Psoas muscle (tissue), 8 donors: ENCODE results near the gene TGFBR2. TPM values are rescaled to one million over a fixed set of nuclear protein-coding genes. Genes with fewer than 3 reads are reported as not detected.

ENCODE experiments used
- ATAC-seq, 4 donors: fragments of 200-7000 bp; cut with Tn5 transposase; one replicate each; pipeline ENCODE4 v1.9.1; 2020; ENCODE audit warnings: moderate library complexity in 3 of 4, mild to moderate bottlenecking in 2 of 4
- DNase-seq, 2 donors: peaks; one replicate each; pipeline ENCODE4 v3.0.0-alpha.2; 2020
- H3K27ac ChIP-seq: fragments of 200-600 bp; one replicate; pipeline ENCODE4 v1.8.0; 2022
- H3K27me3 ChIP-seq, 3 donors: fragments of 200-600 bp in 1 of 3; one replicate each; pipeline versions ENCODE4 v1.6.1 to v1.8.0; 2013 to 2022; ENCODE audit warnings: low read length in 2 of 3, mild to moderate bottlenecking in 2 of 3, moderate library complexity in 1 of 3; ENCODE audit not compliant: insufficient read depth in 3 of 3
- H3K36me3 ChIP-seq, 2 donors: fragments of 200-600 bp in 1 of 2; one replicate each; pipeline versions ENCODE4 v1.6.1 to v1.8.0; 2013 to 2022; ENCODE audit warnings: low read depth in 1 of 2, mild to moderate bottlenecking in 1 of 2, moderate library complexity in 1 of 2; ENCODE audit not compliant: insufficient read depth in 1 of 2
- H3K4me1 ChIP-seq: fragments of 200-600 bp; one replicate; pipeline ENCODE4 v1.8.0; 2022
- H3K4me3 ChIP-seq: fragments of 200-600 bp; one replicate; pipeline ENCODE4 v1.8.0; 2022; ENCODE audit warnings: mild to moderate bottlenecking
- H3K9me3 ChIP-seq: fragments of 200-600 bp; one replicate; pipeline ENCODE4 v1.8.0; 2022
- CTCF ChIP-seq: fragments of 200-600 bp; IDR thresholded peaks from one replicate; pipeline ENCODE4 v1.8.0; 2022; ENCODE audit warnings: antibody characterized with exemption
- whole genome bisulfite sequencing, 3 donors: extraction: QIAGEN DNeasy Blood & Tissue Kit; methylation state at CpG; one replicate each; pipeline versions ENCODE4 v1.1.6 to v1.1.7; 2013; 5-methylcytosine and 5-hydroxymethylcytosine counted together
- intact Hi-C, 2 donors: fragments of 100-400 bp; cut with DNase I; formaldehyde crosslinking; loops; one replicate each; pipeline versions ENCODE4 v1.11.0 to v1.14.2; 2022
- polyA plus RNA-seq, 3 donors: library from polyadenylated mRNA; stranded (reverse); fragments of 200-250 nt; gene quantifications; one replicate each; pipeline ENCODE4 v1.2.3, GENCODE V29; 2013
- total RNA-seq, 4 donors: library from RNA; stranded (reverse); fragmentation: NEBNext Ultra II Directional in 2 of 4; extraction: Animal tissue kit (Norgen Biotek cat#: 25700) in 2 of 4; gene quantifications; one replicate each; pipeline versions ENCODE4 v1.2.1 to v1.2.4, GENCODE V29; 2021 to 2023
- donor health status: healthy with polysubstance abuse.
- donor health status: DM: no; HTN: no; CAD: no; lungs with moderate emphysema.
- donor health status: Bipolar disorder and iron deficiency.
- donor health status: healthy.
- donor health status: DM: yes; HTN: yes; CAD: no.
- donor health status: DM: no; HTN: no; CAD: no.
- donor health status: DM: no; HTN: no; CAD: no.
- donor health status: DM: yes; HTN: yes; CAD: no.

The TGFBR2 gene
- total and polyA plus RNA-seq, 7 donors = 19.7 to 58.8 (median 42.6) TPM

- ATAC-seq = no peak
- peaks cover 77% of the 10 kb centered on the region for H3K4me1 ChIP-seq
- peak overlapping the region; percentile 83 for H3K27ac ChIP-seq
These were observed 26.1 kb downstream of the TGFBR2 start for GRCh38 chr3:30632521-30632920.

GRCh38 chr3:30633718-30634117 is 27.3 kb downstream of the TGFBR2 start:
- ATAC-seq (no peak), DNase-seq (no peak)
- Histone ChIP-seq H3K4me1 (peaks cover 69% of the 10 kb centered on the region), H3K36me3 (no peaks in the 10 kb centered on the region), H3K27me3 (no peaks in the 10 kb centered on the region), H3K4me3 (no peak overlapping the region), H3K27ac (no peak overlapping the region), H3K9me3 (peaks cover 8% of the 10 kb centered on the region)
- intact Hi-C loops = no loop called here
- no peak for TF ChIP-seq CTCF
- 66 to 88% (median 72%) methylated on average over 3 of the region's 3 CpGs for WGBS, 3 donors

More at GRCh38 chr3:30632521-30632920, 26.1 kb downstream of the TGFBR2 start:
- no peak for DNase-seq
- intact Hi-C loops = no loop called here
- Histone ChIP-seq H3K9me3 (peaks cover 4% of the 10 kb centered on the region), H3K36me3 (no peaks in the 10 kb centered on the region), H3K27me3 (no peaks in the 10 kb centered on the region), H3K4me3 (no peak overlapping the region)
- WGBS, 3 donors = 40 to 74% (median 59%) methylated on average over 1 of the region's 1 CpG
- TF ChIP-seq CTCF = no peak

GRCh38 chr3:30634761-30635735 is 28.6 kb downstream of the TGFBR2 start:
- ATAC-seq (no peak), DNase-seq (no peak)
- WGBS, 3 donors = 38 to 42% (median 38%) methylated on average over 3 of the region's 3 CpGs
- peak overlapping the region; percentile 19 for H3K27ac ChIP-seq
- H3K4me1 ChIP-seq = peaks cover 65% of the 10 kb centered on the region
- TF ChIP-seq CTCF = no peak
- H3K4me3 ChIP-seq = peak overlapping the region; percentile 0
- no peaks in the 10 kb centered on the region for H3K36me3 ChIP-seq
- H3K27me3 ChIP-seq = no peaks in the 10 kb centered on the region
- peaks cover 8% of the 10 kb centered on the region for H3K9me3 ChIP-seq
- intact Hi-C loops = no loop called here

GRCh38 chr3:30637310-30638219 is 31.2 kb downstream of the TGFBR2 start:
- ATAC-seq = no peak
- DNase-seq = no peak
- Histone ChIP-seq H3K4me3 (no peak overlapping the region), H3K9me3 (peaks cover 3% of the 10 kb centered on the region), H3K27me3 (no peaks in the 10 kb centered on the region), H3K36me3 (no peaks in the 10 kb centered on the region), H3K4me1 (peaks cover 62% of the 10 kb centered on the region), H3K27ac (no peak overlapping the region)
- WGBS, 3 donors = 90 to 95% (median 93%) methylated on average over 10 of the region's 10 CpGs
- TF ChIP-seq CTCF = no peak
- intact Hi-C loops = no loop called here
